ENCODE results near the gene CFAP77.

The CFAP77 gene

GRCh38 chr9:132479733-132480132 lies 69.7 kb downstream of the CFAP77 start:
- no peak overlapping the region for H3K4me3 ChIP-seq (ENCODE audit: low read depth, low read length)
- DNase-seq (ENCODE audit: low read depth) = no peak
- TF ChIP-seq, protein P1, sequence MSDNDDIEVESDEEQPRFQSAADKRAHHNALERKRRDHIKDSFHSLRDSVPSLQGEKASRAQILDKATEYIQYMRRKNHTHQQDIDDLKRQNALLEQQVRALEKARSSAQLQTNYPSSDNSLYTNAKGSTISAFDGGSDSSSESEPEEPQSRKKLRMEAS (IDR thresholded peaks at IDR 0.05; ENCODE audit: low read depth, low read length) = no peak
- TF ChIP-seq POLR2A (IDR thresholded peaks at IDR 0.05; ENCODE audit: extremely low read depth, insufficient read length) = no peak
- TF ChIP-seq, protein P2, sequence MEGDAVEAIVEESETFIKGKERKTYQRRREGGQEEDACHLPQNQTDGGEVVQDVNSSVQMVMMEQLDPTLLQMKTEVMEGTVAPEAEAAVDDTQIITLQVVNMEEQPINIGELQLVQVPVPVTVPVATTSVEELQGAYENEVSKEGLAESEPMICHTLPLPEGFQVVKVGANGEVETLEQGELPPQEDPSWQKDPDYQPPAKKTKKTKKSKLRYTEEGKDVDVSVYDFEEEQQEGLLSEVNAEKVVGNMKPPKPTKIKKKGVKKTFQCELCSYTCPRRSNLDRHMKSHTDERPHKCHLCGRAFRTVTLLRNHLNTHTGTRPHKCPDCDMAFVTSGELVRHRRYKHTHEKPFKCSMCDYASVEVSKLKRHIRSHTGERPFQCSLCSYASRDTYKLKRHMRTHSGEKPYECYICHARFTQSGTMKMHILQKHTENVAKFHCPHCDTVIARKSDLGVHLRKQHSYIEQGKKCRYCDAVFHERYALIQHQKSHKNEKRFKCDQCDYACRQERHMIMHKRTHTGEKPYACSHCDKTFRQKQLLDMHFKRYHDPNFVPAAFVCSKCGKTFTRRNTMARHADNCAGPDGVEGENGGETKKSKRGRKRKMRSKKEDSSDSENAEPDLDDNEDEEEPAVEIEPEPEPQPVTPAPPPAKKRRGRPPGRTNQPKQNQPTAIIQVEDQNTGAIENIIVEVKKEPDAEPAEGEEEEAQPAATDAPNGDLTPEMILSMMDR (IDR thresholded peaks at IDR 0.05; ENCODE audit: low read depth, low read length) = no peak
- TF ChIP-seq MYC (IDR thresholded peaks at IDR 0.05; ENCODE audit: low read depth, low read length) = no peak

- no peak for DNase-seq (ENCODE audit: low read depth)
- no peak overlapping the region for H3K4me3 ChIP-seq (ENCODE audit: low read depth, low read length)
- TF ChIP-seq, protein P2 (IDR thresholded peaks at IDR 0.05; ENCODE audit: low read depth, low read length) = no peak
- TF ChIP-seq, protein P1 (IDR thresholded peaks at IDR 0.05; ENCODE audit: low read depth, low read length) = no peak
- TF ChIP-seq POLR2A (IDR thresholded peaks at IDR 0.05; ENCODE audit: extremely low read depth, insufficient read length) (no peak), MYC (IDR thresholded peaks at IDR 0.05; ENCODE audit: low read depth, low read length) (no peak)
These were observed 71.2 kb downstream of the CFAP77 start for GRCh38 chr9:132481053-132481849.

- TF ChIP-seq MYC (IDR thresholded peaks at IDR 0.05; ENCODE audit: low read depth, low read length) (no peak), POLR2A (IDR thresholded peaks at IDR 0.05; ENCODE audit: extremely low read depth, insufficient read length) (no peak)
- TF ChIP-seq, protein P2 (IDR thresholded peaks at IDR 0.05; ENCODE audit: low read depth, low read length) = no peak
- TF ChIP-seq, protein P1 (IDR thresholded peaks at IDR 0.05; ENCODE audit: low read depth, low read length) = no peak
- DNase-seq (ENCODE audit: low read depth) = no peak
- no peak overlapping the region for H3K4me3 ChIP-seq (ENCODE audit: low read depth, low read length)
These were observed 72.3 kb downstream of the CFAP77 start for GRCh38 chr9:132482196-132482813.

DNA sequence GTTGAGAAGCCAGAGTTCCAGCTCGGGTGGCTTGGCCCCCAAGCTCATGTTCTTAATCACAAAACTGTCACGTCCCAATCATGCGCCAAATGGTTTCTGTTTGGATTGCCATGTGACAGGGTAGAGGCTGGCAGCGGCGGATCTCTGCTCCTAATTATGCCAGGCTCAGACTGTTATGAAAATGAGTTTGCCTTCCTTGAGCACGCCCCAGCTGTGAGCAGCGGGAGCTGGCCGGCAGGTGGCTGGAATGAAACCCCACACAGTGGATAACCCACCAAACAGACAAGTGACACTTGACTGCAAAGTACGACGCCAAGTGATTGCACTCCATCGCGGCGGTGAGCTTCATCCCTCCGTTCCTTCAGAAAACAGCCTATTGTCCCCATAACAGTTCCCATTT lies 75.4 kb downstream of the CFAP77 start:
- no peak overlapping the region for H3K4me3 ChIP-seq (ENCODE audit: low read depth, low read length)
- DNase-seq (ENCODE audit: low read depth) = no peak
- TF ChIP-seq, protein P2 (IDR thresholded peaks at IDR 0.05; ENCODE audit: low read depth, low read length) = no peak
- no peak for TF ChIP-seq MYC (IDR thresholded peaks at IDR 0.05; ENCODE audit: low read depth, low read length)
- no peak for TF ChIP-seq POLR2A (IDR thresholded peaks at IDR 0.05; ENCODE audit: extremely low read depth, insufficient read length)
- TF ChIP-seq, protein P1 (IDR thresholded peaks at IDR 0.05; ENCODE audit: low read depth, low read length) = no peak

GRCh38 chr9:132486706-132487350 lies 76.8 kb downstream of the CFAP77 start:
- no peak overlapping the region for H3K4me3 ChIP-seq (ENCODE audit: low read depth, low read length)
- TF ChIP-seq, protein P1 (IDR thresholded peaks at IDR 0.05; ENCODE audit: low read depth, low read length) = no peak
- TF ChIP-seq MYC (IDR thresholded peaks at IDR 0.05; ENCODE audit: low read depth, low read length) (no peak), POLR2A (IDR thresholded peaks at IDR 0.05; ENCODE audit: extremely low read depth, insufficient read length) (no peak)
- TF ChIP-seq, protein P2 (IDR thresholded peaks at IDR 0.05; ENCODE audit: low read depth, low read length) = no peak
- DNase-seq (ENCODE audit: low read depth) = no peak

Data from NB4 (cell line).